Liver (tissue), 9 donors: ENCODE results near the gene SELENOP. TPM values are rescaled to one million over a fixed set of nuclear protein-coding genes. Genes with fewer than 3 reads are reported as not detected.

Experiments used
- DNase-seq: peaks from one replicate; pipeline ENCODE4 v3.0.0-alpha.2; 2017; ENCODE audit warnings: low spot score
- H3K27ac ChIP-seq, 2 donors: one replicate each; pipeline ENCODE4 v1.7.0; 2013; ENCODE audit warnings: inconsistent platforms in 2 of 2, low read length in 2 of 2, control low read depth in 1 of 2, low read depth in 1 of 2, mild to moderate bottlenecking in 1 of 2
- H3K27me3 ChIP-seq, 4 donors: one replicate each; pipeline versions ENCODE4 v1.6.1 to v1.7.0; 2013; ENCODE audit warnings: low read length in 3 of 4, inconsistent platforms in 1 of 4, mild to moderate bottlenecking in 1 of 4, moderate library complexity in 1 of 4; ENCODE audit not compliant: control insufficient read depth in 4 of 4, insufficient read depth in 4 of 4
- H3K36me3 ChIP-seq, 4 donors: one replicate each; pipeline versions ENCODE4 v1.6.1 to v1.7.0; 2013; ENCODE audit warnings: low read length in 3 of 4, mild to moderate bottlenecking in 3 of 4, low read depth in 1 of 4, moderate library complexity in 1 of 4; ENCODE audit not compliant: control insufficient read depth in 4 of 4, insufficient read depth in 3 of 4
- H3K4me1 ChIP-seq, 4 donors: one replicate each; pipeline versions ENCODE4 v1.6.1 to v1.7.0; 2013; ENCODE audit warnings: low read length in 3 of 4, mild to moderate bottlenecking in 3 of 4, moderate library complexity in 1 of 4; ENCODE audit not compliant: control insufficient read depth in 4 of 4, insufficient read depth in 4 of 4
- H3K4me3 ChIP-seq, 3 donors: one replicate each; pipeline versions ENCODE4 v1.6.1 to v1.7.0; 2013; ENCODE audit warnings: low read length in 3 of 3, control low read depth in 1 of 3, low read depth in 1 of 3, mild to moderate bottlenecking in 1 of 3
- H3K9ac ChIP-seq, 2 donors: one replicate each; pipeline ENCODE4 v1.7.0; 2013; ENCODE audit warnings: low read length in 2 of 2, mild to moderate bottlenecking in 2 of 2, moderate library complexity in 2 of 2, control low read depth in 1 of 2, low read depth in 1 of 2
- H3K9me3 ChIP-seq, 4 donors: one replicate each; pipeline versions ENCODE4 v1.6.1 to v1.7.0; 2013; ENCODE audit warnings: low read length in 3 of 4; ENCODE audit not compliant: control insufficient read depth in 4 of 4
- EGR1 ChIP-seq, 2 donors: IDR thresholded peaks; 2 replicates each; pipeline ENCODE4 v1.6.1; 2016 to 2018; ENCODE audit warnings: antibody characterized with exemption in 2 of 2, low read depth in 2 of 2
- FOXA1 ChIP-seq: IDR thresholded peaks from 2 replicates; pipeline ENCODE4 v1.6.1; 2016; ENCODE audit warnings: antibody characterized with exemption
- FOXA2 ChIP-seq: IDR thresholded peaks from 2 replicates; pipeline ENCODE4 v1.6.1; 2016; ENCODE audit warnings: antibody characterized with exemption
- GABPA ChIP-seq, 2 donors: IDR thresholded peaks in 1 of 2; conservative IDR thresholded peaks in 1 of 2; 2 replicates each; pipeline ENCODE4 v1.6.1; 2016; ENCODE audit warnings: antibody characterized with exemption in 2 of 2, mild to moderate bottlenecking in 1 of 2, moderate library complexity in 1 of 2
- HNF4A ChIP-seq, 2 donors: conservative IDR thresholded peaks; 2 replicates each; pipeline ENCODE4 v1.6.1; 2016; ENCODE audit warnings: antibody characterized with exemption in 2 of 2, mild to moderate bottlenecking in 2 of 2
- HNF4G ChIP-seq: IDR thresholded peaks from 2 replicates; pipeline ENCODE4 v1.6.1; 2016; ENCODE audit warnings: antibody characterized with exemption
- JUND ChIP-seq, 2 donors: IDR thresholded peaks; 2 replicates each; pipeline ENCODE4 v1.6.1; 2016; ENCODE audit warnings: antibody characterized with exemption in 2 of 2
- NR2F2 ChIP-seq: IDR thresholded peaks from 2 replicates; pipeline ENCODE4 v1.6.1; 2016; ENCODE audit warnings: antibody characterized with exemption
- RAD21 ChIP-seq, 2 donors: IDR thresholded peaks; 2 replicates each; pipeline ENCODE4 v1.6.1; 2016; ENCODE audit warnings: antibody characterized with exemption in 2 of 2, mild to moderate bottlenecking in 2 of 2
- RXRA ChIP-seq, 2 donors: IDR thresholded peaks; 2 replicates each; pipeline ENCODE4 v1.6.1; 2017 to 2018; ENCODE audit warnings: antibody characterized with exemption in 2 of 2, mild to moderate bottlenecking in 1 of 2
- SP1 ChIP-seq: IDR thresholded peaks from 2 replicates; pipeline ENCODE4 v1.6.1; 2018; ENCODE audit warnings: antibody characterized with exemption, mild to moderate bottlenecking
- TAF1 ChIP-seq: conservative IDR thresholded peaks from 2 replicates; pipeline ENCODE4 v1.6.1; 2016; ENCODE audit warnings: antibody characterized with exemption, mild to moderate bottlenecking
- YY1 ChIP-seq: IDR thresholded peaks from 2 replicates; pipeline ENCODE4 v1.6.1; 2016; ENCODE audit warnings: antibody characterized with exemption, mild to moderate bottlenecking
- WGBS: extraction: QIAGEN DNeasy Blood & Tissue Kit; methylation state at CpG from one replicate; pipeline ENCODE4 v1.1.7; 2013; 5-methylcytosine and 5-hydroxymethylcytosine counted together
- polyA plus RNA-seq, 2 donors: library from polyadenylated mRNA; stranded (reverse) in 1 of 2; unstranded in 1 of 2; fragments of 200-250 nt in 1 of 2; fragments of >200 nt in 1 of 2; fragmentation: Nextera tagmentation in 1 of 2; extraction: Ambion mirVana in 1 of 2; gene quantifications; one replicate each; pipeline versions ENCODE4 v1.2.1 to v1.2.3, GENCODE V29; 2013 to 2015
- total RNA-seq, 2 donors: library from RNA; depleted of rRNA; stranded (reverse); fragments of >200 nt; gene quantifications; one replicate each; pipeline ENCODE4 v1.2.3, GENCODE V29; 2014
- TF ChIP-seq, protein P1 (sequence below): IDR thresholded peaks from 2 replicates; pipeline ENCODE4 v1.6.1; 2016; ENCODE audit warnings: antibody characterized with exemption, mild to moderate bottlenecking
- TF ChIP-seq, protein P2 (sequence below): IDR thresholded peaks from 2 replicates; pipeline ENCODE4 v1.6.1; 2016; ENCODE audit warnings: antibody characterized with exemption
- TF ChIP-seq, protein P3 (sequence below): fragments of 150-350 bp; IDR thresholded peaks from 2 replicates; pipeline ENCODE4 v1.5.1; 2017; ENCODE audit warnings: improper control_type of control experiment, low read depth, low read length; ENCODE audit not compliant: missing input control
- TF ChIP-seq, protein P4 (sequence below): IDR thresholded peaks from 2 replicates; pipeline ENCODE4 v1.6.1; 2016; ENCODE audit warnings: antibody characterized with exemption
- TF ChIP-seq, protein P5 (sequence below): IDR thresholded peaks from 2 replicates; pipeline ENCODE4 v1.6.1; 2016; ENCODE audit warnings: antibody characterized with exemption
- donor health status: healthy.
- donor health status: healthy.
- donor health status: healthy.
- donor health status: healthy.
- donor health status: healthy.

The SELENOP gene
- total and polyA plus RNA-seq, 4 donors: 880 to 1,788 (median 1,360) TPM

DNA sequence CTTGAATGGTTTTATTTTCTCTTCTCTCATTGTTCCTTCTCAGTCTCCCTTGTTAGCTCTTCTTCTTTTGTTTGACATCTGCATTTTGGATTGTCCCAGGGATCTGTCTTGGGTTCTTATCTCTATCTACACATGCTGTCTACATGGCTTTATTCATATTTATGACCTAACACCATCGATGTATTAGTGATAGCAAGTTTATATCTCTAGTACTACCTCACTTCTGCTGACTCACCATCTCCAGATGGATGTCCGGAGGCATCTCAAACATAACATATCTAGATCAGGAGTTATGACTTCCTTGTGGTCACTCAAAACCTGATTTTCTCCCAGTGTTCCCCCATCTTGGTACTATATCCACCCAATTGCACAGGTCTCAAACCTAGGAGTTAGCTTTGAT is 19.2 kb upstream of the SELENOP start:
- WGBS: 86% methylated on average over 2 of the region's 2 CpGs
- no peak for TF ChIP-seq YY1
- TF ChIP-seq RAD21 (IDR thresholded peaks at IDR 0.05): no peak
- TF ChIP-seq, protein P1, sequence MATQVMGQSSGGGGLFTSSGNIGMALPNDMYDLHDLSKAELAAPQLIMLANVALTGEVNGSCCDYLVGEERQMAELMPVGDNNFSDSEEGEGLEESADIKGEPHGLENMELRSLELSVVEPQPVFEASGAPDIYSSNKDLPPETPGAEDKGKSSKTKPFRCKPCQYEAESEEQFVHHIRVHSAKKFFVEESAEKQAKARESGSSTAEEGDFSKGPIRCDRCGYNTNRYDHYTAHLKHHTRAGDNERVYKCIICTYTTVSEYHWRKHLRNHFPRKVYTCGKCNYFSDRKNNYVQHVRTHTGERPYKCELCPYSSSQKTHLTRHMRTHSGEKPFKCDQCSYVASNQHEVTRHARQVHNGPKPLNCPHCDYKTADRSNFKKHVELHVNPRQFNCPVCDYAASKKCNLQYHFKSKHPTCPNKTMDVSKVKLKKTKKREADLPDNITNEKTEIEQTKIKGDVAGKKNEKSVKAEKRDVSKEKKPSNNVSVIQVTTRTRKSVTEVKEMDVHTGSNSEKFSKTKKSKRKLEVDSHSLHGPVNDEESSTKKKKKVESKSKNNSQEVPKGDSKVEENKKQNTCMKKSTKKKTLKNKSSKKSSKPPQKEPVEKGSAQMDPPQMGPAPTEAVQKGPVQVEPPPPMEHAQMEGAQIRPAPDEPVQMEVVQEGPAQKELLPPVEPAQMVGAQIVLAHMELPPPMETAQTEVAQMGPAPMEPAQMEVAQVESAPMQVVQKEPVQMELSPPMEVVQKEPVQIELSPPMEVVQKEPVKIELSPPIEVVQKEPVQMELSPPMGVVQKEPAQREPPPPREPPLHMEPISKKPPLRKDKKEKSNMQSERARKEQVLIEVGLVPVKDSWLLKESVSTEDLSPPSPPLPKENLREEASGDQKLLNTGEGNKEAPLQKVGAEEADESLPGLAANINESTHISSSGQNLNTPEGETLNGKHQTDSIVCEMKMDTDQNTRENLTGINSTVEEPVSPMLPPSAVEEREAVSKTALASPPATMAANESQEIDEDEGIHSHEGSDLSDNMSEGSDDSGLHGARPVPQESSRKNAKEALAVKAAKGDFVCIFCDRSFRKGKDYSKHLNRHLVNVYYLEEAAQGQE: no peak
- TF ChIP-seq, protein P2, sequence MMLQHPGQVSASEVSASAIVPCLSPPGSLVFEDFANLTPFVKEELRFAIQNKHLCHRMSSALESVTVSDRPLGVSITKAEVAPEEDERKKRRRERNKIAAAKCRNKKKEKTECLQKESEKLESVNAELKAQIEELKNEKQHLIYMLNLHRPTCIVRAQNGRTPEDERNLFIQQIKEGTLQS: no peak
- TF ChIP-seq, protein P3, sequence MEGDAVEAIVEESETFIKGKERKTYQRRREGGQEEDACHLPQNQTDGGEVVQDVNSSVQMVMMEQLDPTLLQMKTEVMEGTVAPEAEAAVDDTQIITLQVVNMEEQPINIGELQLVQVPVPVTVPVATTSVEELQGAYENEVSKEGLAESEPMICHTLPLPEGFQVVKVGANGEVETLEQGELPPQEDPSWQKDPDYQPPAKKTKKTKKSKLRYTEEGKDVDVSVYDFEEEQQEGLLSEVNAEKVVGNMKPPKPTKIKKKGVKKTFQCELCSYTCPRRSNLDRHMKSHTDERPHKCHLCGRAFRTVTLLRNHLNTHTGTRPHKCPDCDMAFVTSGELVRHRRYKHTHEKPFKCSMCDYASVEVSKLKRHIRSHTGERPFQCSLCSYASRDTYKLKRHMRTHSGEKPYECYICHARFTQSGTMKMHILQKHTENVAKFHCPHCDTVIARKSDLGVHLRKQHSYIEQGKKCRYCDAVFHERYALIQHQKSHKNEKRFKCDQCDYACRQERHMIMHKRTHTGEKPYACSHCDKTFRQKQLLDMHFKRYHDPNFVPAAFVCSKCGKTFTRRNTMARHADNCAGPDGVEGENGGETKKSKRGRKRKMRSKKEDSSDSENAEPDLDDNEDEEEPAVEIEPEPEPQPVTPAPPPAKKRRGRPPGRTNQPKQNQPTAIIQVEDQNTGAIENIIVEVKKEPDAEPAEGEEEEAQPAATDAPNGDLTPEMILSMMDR: no peak
- TF ChIP-seq, protein P4, sequence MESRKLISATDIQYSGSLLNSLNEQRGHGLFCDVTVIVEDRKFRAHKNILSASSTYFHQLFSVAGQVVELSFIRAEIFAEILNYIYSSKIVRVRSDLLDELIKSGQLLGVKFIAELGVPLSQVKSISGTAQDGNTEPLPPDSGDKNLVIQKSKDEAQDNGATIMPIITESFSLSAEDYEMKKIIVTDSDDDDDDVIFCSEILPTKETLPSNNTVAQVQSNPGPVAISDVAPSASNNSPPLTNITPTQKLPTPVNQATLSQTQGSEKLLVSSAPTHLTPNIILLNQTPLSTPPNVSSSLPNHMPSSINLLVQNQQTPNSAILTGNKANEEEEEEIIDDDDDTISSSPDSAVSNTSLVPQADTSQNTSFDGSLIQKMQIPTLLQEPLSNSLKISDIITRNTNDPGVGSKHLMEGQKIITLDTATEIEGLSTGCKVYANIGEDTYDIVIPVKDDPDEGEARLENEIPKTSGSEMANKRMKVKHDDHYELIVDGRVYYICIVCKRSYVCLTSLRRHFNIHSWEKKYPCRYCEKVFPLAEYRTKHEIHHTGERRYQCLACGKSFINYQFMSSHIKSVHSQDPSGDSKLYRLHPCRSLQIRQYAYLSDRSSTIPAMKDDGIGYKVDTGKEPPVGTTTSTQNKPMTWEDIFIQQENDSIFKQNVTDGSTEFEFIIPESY: no peak
- no peak for TF ChIP-seq HNF4A (conservative IDR thresholded peaks at IDR 0.05)
- TF ChIP-seq HNF4G: no peak
- TF ChIP-seq FOXA1: no peak
- no peak for TF ChIP-seq TAF1
- TF ChIP-seq, protein P5, sequence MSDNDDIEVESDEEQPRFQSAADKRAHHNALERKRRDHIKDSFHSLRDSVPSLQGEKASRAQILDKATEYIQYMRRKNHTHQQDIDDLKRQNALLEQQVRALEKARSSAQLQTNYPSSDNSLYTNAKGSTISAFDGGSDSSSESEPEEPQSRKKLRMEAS: no peak
- no peak for TF ChIP-seq FOXA2
- TF ChIP-seq SP1: no peak
- no peak for TF ChIP-seq RXRA (IDR thresholded peaks at IDR 0.05)
- no peak for TF ChIP-seq EGR1 (IDR thresholded peaks at IDR 0.05; ENCODE audit: low read depth in 2 of 2)
- no peak for TF ChIP-seq GABPA (IDR thresholded peaks at IDR 0.05 in 1 of 2, conservative IDR thresholded peaks at IDR 0.05 in 1 of 2)
- no peak for TF ChIP-seq NR2F2
- TF ChIP-seq JUND (IDR thresholded peaks at IDR 0.05): no peak
- no peak overlapping the region for H3K27ac ChIP-seq

More for the DNA sequence above, 19.2 kb upstream of the SELENOP start:
- no peak for DNase-seq
- Histone ChIP-seq H3K36me3 (no peaks in the 10 kb centered on the region), H3K9me3 (no peaks in the 10 kb centered on the region), H3K27me3 (no peaks in the 10 kb centered on the region), H3K4me1 (peaks cover 0 to 8% (median 6%) of the 10 kb centered on the region in 4 donors), H3K4me3 (no peak overlapping the region), H3K9ac (no peak overlapping the region)
